ENCODE measurements around the gene FNIP2. TPM values are rescaled to one million over a fixed set of nuclear protein-coding genes. Genes with fewer than 3 reads are reported as not detected.

Gene FNIP2
- total RNA-seq, 4 donors from 2014 or later = 21.4 to 31.7 (median 28.1) TPM

DNA sequence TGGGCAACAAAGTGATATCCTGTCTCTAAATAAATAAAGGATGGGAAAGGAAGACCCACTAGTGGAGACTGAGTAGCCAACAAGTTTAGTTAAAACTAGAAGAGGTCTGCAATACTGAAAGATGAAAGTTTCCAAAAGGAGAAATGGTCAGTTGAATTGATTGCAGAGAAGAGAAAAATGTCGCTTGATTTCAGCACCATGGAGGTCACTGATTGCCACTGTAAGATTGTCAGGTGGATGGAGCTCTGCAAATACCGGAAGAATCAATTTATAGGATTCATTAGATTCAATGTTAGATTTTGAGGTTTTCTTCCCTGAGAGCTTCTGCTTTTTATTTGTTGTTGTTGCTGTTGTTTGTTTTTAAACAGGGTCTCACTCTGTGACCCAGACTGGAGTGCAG, 5.4 kb upstream of the FNIP2 start:
- no peaks in the 10 kb centered on the region for H3K27me3 ChIP-seq
- H3K36me3 ChIP-seq = no peaks in the 10 kb centered on the region
- 46% methylated on average over 2 of the region's 2 CpGs for WGBS
- peaks cover 7% of the 10 kb centered on the region for H3K4me1 ChIP-seq
- H3K9me3 ChIP-seq = no peaks in the 10 kb centered on the region
- no peak for DNase-seq (ENCODE audit: low spot score in 2 of 2)
- no peak overlapping the region for H3K4me3 ChIP-seq
- H3K27ac ChIP-seq = no peak overlapping the region
- TF ChIP-seq POLR2AphosphoS5 (IDR thresholded peaks at IDR 0.05) (no peak), EP300 (IDR thresholded peaks at IDR 0.05) (no peak), CTCF (IDR thresholded peaks at IDR 0.05) (no peak), POLR2A (IDR thresholded peaks at IDR 0.05) (no peak)

DNA sequence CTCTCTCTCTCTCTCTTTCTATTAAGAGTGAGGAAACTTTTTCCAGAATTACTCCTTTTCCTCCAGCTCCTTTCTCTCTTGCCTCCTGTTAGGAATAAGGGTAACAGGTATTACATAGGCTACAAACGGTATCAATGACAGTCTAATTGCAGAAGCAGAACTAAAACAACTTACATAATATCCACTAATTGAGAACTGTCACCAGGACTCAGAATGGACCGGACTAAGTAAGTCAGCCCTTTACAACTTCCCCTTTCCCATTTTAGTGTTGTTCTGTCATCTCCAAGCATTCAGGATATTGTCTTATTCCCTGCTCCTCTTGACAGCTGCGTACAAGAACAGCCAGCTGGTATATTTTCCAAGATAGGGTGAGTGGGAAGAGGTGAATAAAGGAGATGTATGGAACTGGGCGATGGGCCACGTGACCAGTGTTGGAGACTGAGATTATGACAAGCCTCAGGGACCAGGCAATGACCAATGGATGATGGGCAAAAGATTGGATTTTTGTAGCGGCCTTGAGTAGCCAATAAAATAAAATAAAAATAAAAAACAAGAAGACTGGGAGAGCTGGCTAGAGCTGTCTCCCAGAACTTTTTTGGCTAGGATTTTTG, 2.3 kb upstream of the FNIP2 start:
- Histone ChIP-seq H3K4me3 (no peak overlapping the region), H3K4me1 (peaks cover 27% of the 10 kb centered on the region), H3K9me3 (no peaks in the 10 kb centered on the region), H3K36me3 (no peaks in the 10 kb centered on the region), H3K27ac (no peak overlapping the region), H3K27me3 (no peaks in the 10 kb centered on the region)
- TF ChIP-seq CTCF (IDR thresholded peaks at IDR 0.05) (no peak), EP300 (IDR thresholded peaks at IDR 0.05) (no peak), POLR2AphosphoS5 (IDR thresholded peaks at IDR 0.05) (no peak), POLR2A (IDR thresholded peaks at IDR 0.05) (no peak)
- no peak for DNase-seq (ENCODE audit: low spot score in 2 of 2)
- 84% methylated on average over 6 of the region's 6 CpGs for WGBS

DNA sequence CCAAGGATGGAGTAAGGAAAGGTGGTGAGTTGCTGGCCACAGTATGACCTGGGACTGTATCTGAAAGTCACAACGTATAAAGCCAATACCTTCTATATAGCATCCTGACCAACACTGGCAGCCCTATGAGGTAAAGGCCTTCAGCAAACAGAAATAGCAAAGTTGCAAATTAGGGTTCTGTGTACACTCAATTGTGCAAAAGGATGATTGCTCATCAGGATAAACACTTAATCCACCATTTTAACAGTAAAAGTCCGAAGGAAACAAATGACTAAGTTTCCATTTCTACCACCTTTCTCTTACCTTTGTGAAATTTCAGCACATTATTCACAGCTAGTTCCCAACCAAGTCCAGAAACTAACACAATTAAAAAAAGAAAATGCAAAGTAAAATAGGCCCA, 1.4 kb upstream of the FNIP2 start:
- Histone ChIP-seq H3K9me3 (no peaks in the 10 kb centered on the region), H3K36me3 (no peaks in the 10 kb centered on the region), H3K4me3 (no peak overlapping the region), H3K27me3 (no peaks in the 10 kb centered on the region), H3K27ac (no peak overlapping the region), H3K4me1 (peaks cover 36% of the 10 kb centered on the region)
- TF ChIP-seq EP300 (IDR thresholded peaks at IDR 0.05) = no peak
- TF ChIP-seq CTCF (IDR thresholded peaks at IDR 0.05) = no peak
- TF ChIP-seq POLR2A (IDR thresholded peaks at IDR 0.05) = no peak
- WGBS = 38% methylated on average over 2 of the region's 2 CpGs
- no peak for DNase-seq (ENCODE audit: low spot score in 2 of 2)

- Histone ChIP-seq H3K27me3 (no peaks in the 10 kb centered on the region), H3K27ac (peak overlapping the region; percentile 85), H3K4me3 (peak overlapping the region; percentile 73), H3K36me3 (no peaks in the 10 kb centered on the region), H3K9me3 (no peaks in the 10 kb centered on the region), H3K4me1 (peaks cover 43% of the 10 kb centered on the region)
- no peak for TF ChIP-seq EP300 (IDR thresholded peaks at IDR 0.05)
- no peak for TF ChIP-seq CTCF (IDR thresholded peaks at IDR 0.05)
- no peak for TF ChIP-seq POLR2A (IDR thresholded peaks at IDR 0.05)
- no peak for TF ChIP-seq POLR2AphosphoS5 (IDR thresholded peaks at IDR 0.05)
- peak; percentile 75 to 81 for DNase-seq (ENCODE audit: low spot score in 2 of 2)
- WGBS = under 1% methylated on average over 36 of the region's 49 CpGs
Measured at GRCh38 chr4:158769175-158769921, 522 bp downstream of the FNIP2 start.

GRCh38 chr4:158770671-158771070, 1.8 kb downstream of the FNIP2 start:
- Histone ChIP-seq H3K36me3 (no peaks in the 10 kb centered on the region), H3K4me1 (peaks cover 55% of the 10 kb centered on the region), H3K4me3 (peak overlapping the region; percentile 2), H3K9me3 (no peaks in the 10 kb centered on the region), H3K27ac (no peak overlapping the region), H3K27me3 (no peaks in the 10 kb centered on the region)
- TF ChIP-seq EP300 (IDR thresholded peaks at IDR 0.05) (no peak), POLR2A (IDR thresholded peaks at IDR 0.05) (no peak), POLR2AphosphoS5 (IDR thresholded peaks at IDR 0.05) (no peak), CTCF (IDR thresholded peaks at IDR 0.05) (no peak)
- DNase-seq (ENCODE audit: low spot score in 2 of 2) = no peak
- 92% methylated on average over 5 of the region's 5 CpGs for WGBS
